HG02840 (cell line): ENCODE measurements around the gene NCLN.
"Not testable (repeated sequence)": the region's sequence is repeated elsewhere in the genome, so short reads cannot be mapped to it uniquely, and the experiment has no call there.

ENCODE experiments used
- ATAC-seq: cut with Tn5 transposase; IDR thresholded peaks from one replicate; pipeline ENCODE4 v1.9.1; 2021; ENCODE audit warnings: mild to moderate bottlenecking, moderate library complexity, moderate number of reproducible peaks; ENCODE audit not compliant: unreplicated experiment, low FRiP score

NCLN gene

DNA sequence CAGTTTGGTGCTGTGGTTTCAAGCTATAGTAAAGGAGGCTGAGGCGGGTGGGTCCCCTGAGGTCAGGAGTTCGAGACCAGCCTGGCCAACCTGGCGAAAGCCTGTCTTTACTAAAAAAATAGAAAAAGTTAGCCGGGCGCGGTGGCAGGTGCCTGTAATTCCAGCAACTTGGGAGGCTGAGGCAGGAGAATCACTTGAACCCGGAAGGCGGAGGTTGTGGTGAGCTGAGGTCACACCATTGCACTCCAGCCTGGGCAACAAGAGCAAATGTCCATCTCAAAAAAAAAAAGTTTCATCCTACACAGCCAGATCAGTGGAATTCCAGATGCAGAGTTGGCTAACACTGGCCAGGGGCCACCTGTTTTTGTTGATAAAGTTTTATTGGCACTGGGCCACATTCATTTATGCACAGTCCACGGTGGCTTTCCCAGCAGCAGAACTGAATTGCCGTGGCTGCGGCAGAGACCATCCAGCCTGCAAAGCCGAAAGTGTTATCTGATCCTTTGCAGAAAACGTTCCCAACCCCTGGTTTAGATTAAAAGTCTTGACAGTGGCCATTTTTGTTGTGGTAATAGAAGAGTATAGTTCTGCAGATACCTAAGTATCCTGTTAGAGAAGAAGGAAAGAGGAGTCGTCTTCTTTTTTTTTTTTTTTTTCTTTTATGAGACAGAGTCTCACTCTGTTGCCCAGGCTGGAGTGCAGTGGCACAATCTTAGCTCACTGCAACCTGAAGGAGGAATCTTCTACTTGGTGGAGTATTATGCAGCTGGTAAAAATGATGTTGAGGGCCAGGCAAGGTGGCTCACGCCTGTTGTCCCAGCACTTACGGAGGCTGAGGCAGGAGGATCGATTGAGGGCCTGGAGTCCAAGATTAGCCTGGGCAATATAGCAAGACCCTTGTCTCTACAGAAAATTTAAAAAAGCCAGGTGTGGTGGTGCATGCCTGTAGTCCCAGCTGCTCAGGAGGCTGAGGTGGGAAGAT is 8.7 kb downstream of the NCLN start:
- no peak for ATAC-seq

DNA sequence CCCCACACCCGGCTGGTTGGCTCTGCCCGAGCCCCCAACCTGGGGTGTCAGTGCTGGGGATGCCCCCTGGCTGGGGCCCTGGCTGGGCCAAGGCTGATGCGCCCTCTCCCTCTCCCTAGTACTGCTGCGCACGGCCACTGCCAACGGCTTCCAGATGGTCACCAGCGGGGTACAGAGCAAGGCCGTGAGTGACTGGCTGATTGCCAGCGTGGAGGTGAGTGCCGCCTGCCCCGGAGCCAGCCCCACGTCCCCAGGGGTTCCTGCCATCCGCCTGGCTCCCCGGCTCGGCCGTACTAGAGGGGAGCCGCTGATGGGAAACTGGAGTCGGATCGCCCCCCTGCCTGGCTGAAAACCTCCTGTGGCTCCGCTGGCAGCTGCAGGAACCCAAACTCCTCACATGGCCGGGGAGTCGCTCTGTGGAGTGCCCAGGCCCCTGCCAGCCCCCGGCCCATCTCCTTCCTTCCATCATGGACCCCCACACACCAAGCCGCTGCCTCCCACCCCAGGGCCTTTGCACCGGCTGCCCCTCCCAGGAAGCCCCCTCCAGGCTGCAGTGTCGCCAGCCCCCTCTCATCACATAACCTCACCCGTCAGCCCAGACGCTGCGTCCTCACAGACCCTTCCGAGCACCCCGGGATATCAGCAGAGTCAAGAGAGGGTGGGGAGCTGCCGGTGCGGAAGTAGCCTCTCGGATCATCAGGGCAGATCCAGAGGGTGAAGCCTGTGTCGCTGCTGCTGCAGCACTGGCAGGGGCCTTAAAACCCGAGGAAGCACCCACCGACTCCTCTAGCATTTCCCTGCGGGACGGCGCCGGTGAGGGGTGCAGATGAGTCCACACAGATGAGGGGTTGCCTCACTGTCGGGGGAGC is 10.6 kb downstream of the NCLN start:
- ATAC-seq = no peak

DNA sequence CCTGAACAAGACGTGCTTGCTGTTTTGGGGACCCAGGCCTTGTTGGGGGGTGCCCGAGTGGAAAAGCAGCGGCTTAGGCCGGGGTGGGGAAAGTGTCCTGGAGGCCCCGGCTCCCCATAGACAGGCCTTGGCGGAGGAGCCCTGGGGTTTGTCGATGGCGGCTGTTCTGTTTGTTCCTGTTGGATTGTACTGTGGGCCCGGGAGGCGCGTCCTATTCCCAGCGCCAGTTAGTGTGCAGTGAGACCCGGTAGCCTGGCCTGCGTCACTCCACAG is 11.1 kb downstream of the NCLN start:
- ATAC-seq = no peak

DNA sequence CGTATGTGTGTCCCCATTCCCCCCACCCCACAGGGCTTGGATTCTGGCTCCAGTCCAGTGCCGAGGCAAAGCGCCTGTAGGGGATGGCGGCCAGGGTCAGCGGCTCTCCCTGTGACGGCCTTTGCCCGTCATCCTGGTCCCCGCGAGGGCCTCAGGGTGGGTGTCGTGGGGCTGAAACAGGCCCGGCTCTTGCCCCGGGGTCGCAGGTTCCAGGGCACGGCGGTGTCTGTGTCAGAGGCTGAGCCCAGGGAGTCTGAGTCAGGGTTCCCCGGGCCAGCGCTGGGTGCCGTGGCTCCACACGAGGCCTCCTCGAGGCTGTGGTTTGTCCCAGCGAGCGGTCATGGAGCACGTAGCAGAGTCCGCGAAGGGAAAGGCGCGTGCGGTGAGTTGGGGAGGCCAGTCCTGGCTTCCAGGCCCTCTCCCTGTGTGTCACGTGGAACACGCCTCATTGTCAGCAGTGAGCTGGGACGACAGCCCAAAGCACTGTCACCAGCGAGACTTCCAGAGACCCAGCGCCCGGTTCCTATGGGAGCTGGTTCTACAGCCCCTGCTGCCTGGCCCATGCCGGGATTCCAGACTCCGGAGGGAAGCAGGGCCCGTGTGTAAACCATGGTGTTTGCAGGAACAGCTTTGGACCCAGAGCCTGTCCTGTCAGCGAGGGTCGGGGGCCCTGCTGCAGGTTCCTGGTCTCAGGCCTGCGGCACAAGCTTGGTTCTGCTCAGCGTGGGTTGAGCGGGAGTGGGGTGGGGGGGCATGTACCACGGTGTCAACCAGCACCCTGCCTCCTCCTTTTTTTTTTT is 13.4 kb downstream of the NCLN start:
- no peak for ATAC-seq

DNA sequence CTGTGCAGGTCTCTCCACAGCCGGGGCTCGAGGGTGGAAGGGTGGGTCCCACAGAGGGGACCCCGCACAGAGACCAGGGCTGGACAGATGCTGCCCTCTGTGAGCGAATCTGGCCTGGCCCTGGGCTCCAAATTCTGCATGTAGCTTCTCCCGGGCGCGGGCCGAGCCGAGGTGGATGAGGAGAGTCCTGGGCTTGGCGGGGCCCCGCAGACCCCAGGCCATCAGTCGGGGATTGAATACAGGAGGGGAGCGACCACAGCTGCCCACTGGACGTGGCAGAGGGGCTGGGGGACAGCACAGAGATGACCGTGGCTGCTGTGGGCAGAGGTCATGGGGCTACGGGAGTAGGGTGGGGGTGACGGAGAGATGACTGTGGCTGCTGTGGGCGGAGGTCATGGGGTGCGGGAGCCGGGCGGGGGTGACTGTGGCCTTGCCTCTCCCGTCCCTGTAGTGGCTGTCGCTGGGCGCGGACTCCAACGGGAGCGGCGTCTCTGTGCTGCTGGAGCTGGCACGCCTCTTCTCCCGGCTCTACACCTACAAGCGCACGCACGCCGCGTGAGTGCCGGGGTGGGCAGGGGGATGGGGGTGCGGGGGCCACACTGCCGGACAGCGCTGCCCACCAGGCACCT is 15.5 kb downstream of the NCLN start:
- no peak for ATAC-seq

DNA sequence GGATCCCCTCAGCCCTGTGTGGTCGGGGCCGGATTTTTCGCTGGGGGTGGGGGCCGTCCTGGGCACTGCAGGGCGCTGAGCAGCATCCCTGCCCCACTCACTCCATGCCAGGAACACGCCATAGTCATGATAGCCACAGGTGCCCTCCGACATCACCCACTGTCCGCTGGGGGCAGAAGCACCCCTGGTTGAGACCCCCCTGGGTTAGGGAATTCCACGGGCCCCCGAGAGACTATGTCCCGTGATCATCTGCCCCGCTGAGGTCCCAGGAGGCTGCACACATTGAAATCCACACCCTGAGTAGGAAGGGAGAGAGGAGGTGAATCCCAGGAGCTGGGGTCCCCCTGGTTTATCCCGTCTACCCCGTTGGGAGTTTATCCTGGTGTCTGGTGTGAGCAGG is 16.2 kb downstream of the NCLN start:
- no peak for ATAC-seq

DNA sequence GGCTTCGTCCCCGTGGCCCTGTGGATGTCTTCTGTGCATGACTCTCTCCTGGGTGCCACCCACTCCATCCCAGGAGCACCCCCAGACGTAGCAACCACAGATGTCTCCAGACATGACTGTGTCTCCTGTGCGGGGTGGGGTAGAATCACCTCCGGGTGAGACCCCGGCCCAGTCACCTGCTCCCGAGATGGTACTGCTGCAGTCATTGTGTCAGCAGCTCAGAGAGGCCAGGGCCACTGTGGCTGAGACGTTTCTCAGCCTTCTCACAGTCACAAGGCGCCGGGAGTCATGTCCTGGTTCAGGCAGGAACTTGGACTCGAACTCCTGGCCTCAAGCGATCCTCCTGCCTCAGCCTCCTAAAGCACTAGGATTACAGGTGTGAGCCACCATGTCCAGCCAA is 16.6 kb downstream of the NCLN start:
- no peak for ATAC-seq

DNA sequence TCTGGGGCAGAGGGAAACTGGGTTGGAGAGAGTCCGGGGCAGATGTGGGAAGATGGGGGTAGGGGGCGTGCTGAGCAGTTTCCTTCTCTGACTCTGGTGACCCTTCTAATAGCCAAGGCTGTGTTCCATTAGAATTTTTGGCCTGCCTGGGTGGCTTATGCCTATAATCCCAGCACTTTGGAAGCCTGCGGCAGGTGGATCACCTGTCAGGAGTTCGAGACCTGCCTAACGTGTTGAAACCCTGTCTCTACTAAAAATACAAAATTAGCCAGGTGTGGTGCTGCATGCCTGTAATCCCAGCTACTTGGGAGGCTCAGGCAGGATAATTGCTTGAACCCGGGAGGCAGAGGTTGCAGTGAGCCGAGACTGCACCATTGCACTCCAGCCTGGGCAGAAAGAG is 17.2 kb downstream of the NCLN start:
- not testable (repeated sequence) for ATAC-seq

DNA sequence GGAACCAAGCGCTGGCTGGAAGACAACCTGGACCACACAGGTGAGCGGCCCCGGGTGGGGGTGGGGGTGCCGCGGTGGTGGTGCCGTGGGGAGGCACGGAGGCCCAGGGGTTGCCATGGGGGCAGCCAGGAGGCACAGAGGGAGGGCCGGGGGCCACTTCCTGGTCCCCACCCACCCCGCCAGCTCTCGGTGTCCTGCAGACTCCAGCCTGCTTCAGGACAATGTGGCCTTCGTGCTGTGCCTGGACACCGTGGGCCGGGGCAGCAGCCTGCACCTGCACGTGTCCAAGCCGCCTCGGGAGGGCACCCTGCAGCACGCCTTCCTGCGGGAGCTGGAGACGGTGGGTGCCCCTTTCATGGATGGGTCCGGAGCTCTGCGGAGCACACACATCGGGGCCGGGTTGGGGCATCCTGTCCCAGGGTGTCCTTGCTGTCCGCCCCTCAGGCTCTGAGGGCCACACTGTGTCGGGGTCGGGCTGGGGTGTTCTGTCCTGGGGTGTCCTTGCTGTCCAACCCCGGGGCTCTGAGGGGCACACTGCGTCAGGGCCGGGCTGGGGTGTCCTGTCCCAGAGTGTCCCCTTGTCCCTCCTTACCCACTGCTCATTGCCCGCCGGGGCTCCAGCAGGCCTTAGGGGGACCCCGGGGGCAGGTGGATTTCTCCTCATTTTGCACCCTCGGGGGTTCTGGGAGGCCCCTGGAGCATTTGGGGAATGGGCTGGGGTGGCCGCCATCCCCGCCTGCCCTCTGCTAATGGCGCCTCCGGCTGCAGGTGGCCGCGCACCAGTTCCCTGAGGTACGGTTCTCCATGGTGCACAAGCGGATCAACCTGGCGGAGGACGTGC is 18.3 kb downstream of the NCLN start:
- no peak for ATAC-seq

DNA sequence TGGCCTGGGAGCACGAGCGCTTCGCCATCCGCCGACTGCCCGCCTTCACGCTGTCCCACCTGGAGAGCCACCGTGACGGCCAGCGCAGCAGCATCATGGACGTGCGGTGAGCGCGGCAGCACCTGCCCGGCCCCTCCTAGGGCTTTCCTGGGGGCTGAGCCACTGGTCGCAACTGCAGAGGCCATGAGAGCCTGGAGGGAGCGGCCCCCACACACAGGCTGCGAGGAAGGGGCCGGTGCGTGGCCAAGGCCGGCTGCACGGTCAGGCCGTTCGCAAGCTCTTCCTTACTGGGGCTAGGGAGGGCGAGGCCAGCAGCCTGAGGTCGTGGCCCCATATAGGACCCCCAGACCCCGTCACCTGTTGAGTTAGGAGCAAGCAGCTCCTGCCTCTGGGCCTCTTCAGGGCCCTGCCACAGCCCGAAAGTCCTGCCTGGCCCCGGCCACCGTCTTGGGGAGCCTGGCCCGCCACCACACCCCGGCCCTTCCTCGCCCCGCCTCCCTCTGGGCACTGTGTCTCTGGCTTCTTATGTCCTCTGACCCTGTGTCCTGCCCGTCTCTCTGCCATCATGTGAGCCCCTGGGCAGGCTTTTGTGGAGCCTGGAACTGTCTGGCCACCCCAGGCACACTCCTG is 19.0 kb downstream of the NCLN start:
- ATAC-seq = no peak

DNA sequence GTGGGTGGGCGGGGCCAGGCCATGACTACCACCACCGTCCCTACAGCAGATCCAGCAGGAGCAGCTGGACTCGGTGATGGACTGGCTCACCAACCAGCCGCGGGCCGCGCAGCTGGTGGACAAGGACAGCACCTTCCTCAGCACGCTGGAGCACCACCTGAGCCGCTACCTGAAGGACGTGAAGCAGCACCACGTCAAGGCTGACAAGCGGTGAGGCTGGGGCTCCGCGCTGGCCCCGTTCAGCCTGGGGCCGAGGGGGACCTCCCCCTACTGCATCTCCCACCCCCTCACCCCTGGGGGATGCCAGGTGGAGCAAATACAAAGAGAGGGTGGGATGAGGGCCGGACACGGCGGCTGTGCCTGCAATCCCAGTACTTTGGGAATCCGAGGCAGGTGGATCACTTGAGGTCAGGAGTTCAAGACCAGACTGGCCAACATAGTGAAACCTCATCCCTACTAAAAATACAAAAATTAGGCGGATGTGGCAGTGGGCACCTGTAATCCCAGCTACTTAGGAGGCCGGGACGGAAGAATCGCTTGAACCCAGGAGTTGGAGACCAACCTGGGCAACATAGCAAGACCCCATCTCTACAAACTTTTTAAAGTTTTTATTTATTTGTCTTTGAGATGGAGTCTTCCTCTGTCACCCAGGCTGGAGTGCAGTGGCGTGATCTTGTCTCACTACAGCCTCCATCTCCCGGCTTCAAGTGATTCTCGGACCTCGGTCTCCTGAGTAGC is 20.7 kb downstream of the NCLN start:
- ATAC-seq = no peak

DNA sequence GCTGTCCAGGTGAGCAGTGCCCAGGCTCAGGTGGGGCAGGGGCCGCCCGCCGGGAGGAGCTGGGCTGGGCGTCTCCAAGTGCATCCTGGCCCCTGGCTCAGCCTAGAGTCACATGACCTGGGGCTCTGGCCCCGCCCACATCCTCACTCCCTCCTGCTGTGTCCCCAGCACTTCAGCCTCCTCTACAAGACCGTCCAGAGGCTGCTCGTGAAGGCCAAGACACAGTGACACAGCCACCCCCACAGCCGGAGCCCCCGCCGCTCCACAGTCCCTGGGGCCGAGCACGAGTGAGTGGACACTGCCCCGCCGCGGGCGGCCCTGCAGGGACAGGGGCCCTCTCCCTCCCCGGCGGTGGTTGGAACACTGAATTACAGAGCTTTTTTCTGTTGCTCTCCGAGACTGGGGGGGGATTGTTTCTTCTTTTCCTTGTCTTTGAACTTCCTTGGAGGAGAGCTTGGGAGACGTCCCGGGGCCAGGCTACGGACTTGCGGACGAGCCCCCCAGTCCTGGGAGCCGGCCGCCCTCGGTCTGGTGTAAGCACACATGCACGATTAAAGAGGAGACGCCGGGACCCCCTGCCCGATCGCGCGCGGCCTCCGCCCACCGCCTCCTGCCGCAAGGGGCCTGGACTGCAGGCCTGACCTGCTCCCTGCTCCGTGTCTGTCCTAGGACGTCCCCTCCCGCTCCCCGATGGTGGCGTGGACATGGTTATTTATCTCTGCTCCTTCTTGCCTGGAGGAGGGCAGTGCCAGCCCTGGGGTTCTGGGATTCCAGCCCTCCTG is 21.9 kb downstream of the NCLN start:
- ATAC-seq = no peak

DNA sequence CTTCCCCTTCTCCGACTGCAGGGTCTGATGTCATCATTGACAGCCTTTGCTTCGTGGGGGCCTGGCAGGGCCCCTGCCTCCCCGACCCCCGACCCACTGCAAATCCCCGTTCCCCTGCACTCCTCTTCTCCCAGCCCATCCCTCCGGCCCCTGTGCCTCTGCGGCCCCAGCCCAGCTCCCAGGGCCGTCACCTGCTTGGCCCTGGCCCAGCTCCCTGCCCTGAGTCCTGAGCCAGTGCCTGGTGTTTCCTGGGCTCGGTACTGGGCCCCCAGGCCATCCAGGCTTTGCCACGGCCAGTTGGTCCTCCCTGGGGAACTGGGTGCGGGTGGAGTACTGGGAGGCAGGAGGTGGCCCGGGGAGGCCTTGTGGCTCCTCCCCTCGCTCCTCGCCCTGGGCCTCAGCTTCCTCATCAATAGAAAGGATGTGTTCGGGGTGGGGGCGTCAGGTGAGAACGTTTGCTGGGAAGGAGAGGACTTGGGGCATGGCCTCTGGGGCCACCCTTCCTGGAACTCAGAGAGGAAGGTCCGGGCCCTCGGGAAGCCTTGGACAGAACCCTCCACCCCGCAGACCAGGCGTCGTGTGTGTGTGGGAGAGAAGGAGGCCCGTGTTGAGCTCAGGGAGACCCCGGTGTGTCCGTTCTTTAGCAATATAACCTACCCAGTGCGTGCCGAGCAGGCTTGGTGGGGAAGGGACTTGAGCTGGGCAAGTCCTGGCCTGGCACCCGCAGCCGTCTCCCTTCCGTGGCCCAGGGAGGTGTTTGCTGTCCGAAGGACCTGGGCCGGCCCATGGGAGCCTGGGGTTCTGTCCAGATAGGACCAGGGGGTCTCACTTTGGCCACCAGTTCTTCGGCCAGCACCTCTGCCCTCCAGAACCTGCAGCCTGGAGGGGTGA is 22.8 kb downstream of the NCLN start:
- ATAC-seq = no peak

DNA sequence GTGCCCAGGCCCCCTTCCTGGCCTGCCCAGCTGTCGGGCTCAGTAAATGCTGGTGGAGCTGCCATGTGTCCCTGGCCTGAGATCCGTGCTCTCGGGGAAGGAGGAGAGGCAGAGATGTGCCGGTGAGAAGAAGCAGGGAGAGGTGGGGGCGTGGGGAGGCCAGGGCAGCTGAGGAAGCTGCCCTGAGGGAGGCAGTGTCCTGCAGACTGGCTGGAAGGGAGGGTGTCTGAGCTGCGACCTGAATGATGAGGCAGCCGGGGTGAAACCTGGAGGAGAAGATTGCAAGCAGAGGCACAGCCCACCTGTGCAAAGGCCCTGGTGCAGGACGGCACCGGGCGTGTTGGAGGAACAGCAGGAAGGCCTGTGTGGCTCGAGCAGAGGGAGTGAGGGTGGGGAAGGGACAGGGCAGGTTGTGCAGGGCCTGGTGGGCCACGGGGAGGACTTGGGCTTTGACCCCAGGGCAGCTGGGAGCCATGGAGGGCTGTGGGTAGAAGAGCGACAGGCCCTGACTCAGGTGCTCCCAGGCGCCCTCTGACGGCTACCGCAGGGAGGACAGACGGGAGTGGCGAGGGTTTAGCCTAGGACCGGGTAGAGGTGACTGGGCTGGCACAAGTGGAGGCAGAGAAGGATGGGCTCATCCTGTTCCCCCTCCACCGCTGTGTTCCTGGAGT is 24.8 kb downstream of the NCLN start:
- ATAC-seq = no peak

DNA sequence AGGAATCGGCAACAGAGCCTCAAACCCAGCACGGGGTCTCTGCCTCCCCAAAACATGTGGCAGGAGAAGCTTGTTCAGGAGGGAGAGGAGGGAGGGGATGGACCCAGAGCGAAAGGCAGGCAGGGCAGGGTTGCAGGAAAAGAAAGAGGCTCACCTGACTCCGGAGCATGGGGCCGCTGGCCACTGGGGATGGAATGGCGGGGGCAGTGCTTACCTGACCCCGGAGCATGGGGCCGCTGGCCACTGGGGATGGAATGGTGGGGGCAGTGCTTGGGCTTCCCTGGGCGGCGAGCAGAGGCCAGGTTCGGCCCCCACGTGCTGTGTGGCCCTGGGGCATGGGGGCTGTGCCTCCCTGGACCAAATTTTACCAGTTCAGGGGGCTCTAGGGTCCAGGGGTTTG is 25.5 kb downstream of the NCLN start:
- no peak for ATAC-seq

DNA sequence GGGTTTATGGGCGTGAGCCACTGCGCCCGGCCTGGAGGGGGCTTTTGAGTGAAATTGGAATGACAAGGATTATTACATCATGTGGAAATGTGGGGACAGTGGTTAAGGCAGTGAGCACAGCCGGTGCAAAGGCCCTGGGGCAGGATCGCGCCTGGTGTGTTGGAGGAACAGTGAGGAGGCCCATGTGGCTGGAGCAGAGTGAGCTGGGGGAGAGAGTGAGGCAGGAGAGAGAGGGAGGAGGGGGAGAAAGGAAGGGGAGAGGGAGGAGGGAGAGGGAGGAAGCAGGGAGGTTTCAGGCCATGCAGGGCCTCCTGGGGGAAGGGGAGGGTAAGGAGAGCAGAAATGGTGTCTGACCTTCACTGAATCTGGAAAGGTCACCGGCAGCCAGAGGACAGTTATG is 27.4 kb downstream of the NCLN start:
- no peak for ATAC-seq
